GM18499 (cell line): ENCODE data around the gene KIAA0232.

Source experiments
- ATAC-seq: cut with Tn5 transposase; IDR thresholded peaks from one replicate; pipeline ENCODE4 v1.9.1; 2021; ENCODE audit warnings: moderate number of reproducible peaks; ENCODE audit not compliant: insufficient read depth, unreplicated experiment

The KIAA0232 gene

GRCh38 chr4:6932475-6932874 is 149.9 kb downstream of the KIAA0232 start:
- no peak for ATAC-seq

- ATAC-seq, result no peak
Observed at GRCh38 chr4:6932918-6933317, 150.4 kb downstream of the KIAA0232 start.
